Skeletal muscle tissue (tissue), 4 donors: ENCODE results near the gene LRTM1. TPM values are rescaled to one million over a fixed set of nuclear protein-coding genes. Genes with fewer than 3 reads are reported as not detected.

Source experiments
- H3K27ac ChIP-seq: one replicate; pipeline ENCODE4 v1.7.0; 2013; ENCODE audit warnings: mild to moderate bottlenecking, low read depth, low read length, inconsistent platforms
- H3K27me3 ChIP-seq, 3 donors: one replicate each; pipeline ENCODE4 v1.7.0; 2013; ENCODE audit warnings: low read length in 3 of 3; ENCODE audit not compliant: control insufficient read depth in 3 of 3, insufficient read depth in 3 of 3
- H3K36me3 ChIP-seq, 3 donors: one replicate each; pipeline ENCODE4 v1.7.0; 2013; ENCODE audit warnings: low read length in 3 of 3; ENCODE audit not compliant: control insufficient read depth in 3 of 3, insufficient read depth in 3 of 3
- H3K4me1 ChIP-seq, 3 donors: one replicate each; pipeline ENCODE4 v1.7.0; 2013; ENCODE audit warnings: low read length in 3 of 3, mild to moderate bottlenecking in 3 of 3; ENCODE audit not compliant: control insufficient read depth in 3 of 3, insufficient read depth in 3 of 3
- H3K4me3 ChIP-seq, 3 donors: one replicate each; pipeline ENCODE4 v1.7.0; 2013; ENCODE audit warnings: low read length in 3 of 3
- H3K9ac ChIP-seq, 3 donors: one replicate each; pipeline ENCODE4 v1.7.0; 2013; ENCODE audit warnings: low read length in 3 of 3, mild to moderate bottlenecking in 3 of 3, moderate library complexity in 2 of 3, low read depth in 1 of 3
- H3K9me3 ChIP-seq, 3 donors: one replicate each; pipeline ENCODE4 v1.7.0; 2013; ENCODE audit warnings: low read length in 3 of 3; ENCODE audit not compliant: control insufficient read depth in 3 of 3
- total RNA-seq: library from RNA; depleted of rRNA; stranded (reverse); fragments of >200 nt; gene quantifications from one replicate; pipeline ENCODE4 v1.2.3, GENCODE V29; 2014
- donor health status: Osteomylitis.

The LRTM1 gene
- total RNA-seq, 1 donor from 2014 or later: 106 TPM

- Histone ChIP-seq H3K9me3 (no peaks in the 10 kb centered on the region), H3K27ac (no peak overlapping the region), H3K4me1 (peaks cover 0 to 5% (median 0%) of the 10 kb centered on the region in 3 donors), H3K36me3 (no peaks in the 10 kb centered on the region), H3K4me3 (no peak overlapping the region), H3K27me3 (no peaks in the 10 kb centered on the region), H3K9ac (no peak overlapping the region)
Measured at GRCh38 chr3:54962200-54962599, 34.3 kb upstream of the LRTM1 start.

GRCh38 chr3:54960701-54961100 lies 32.8 kb upstream of the LRTM1 start:
- Histone ChIP-seq H3K36me3 (no peaks in the 10 kb centered on the region), H3K4me3 (no peak overlapping the region), H3K9ac (no peak overlapping the region), H3K27me3 (no peaks in the 10 kb centered on the region), H3K27ac (no peak overlapping the region), H3K4me1 (peaks cover 0 to 5% (median 0%) of the 10 kb centered on the region in 3 donors), H3K9me3 (no peaks in the 10 kb centered on the region)

- Histone ChIP-seq H3K4me3 (no peak overlapping the region), H3K27ac (no peak overlapping the region), H3K9ac (no peak overlapping the region), H3K27me3 (no peaks in the 10 kb centered on the region), H3K36me3 (no peaks in the 10 kb centered on the region), H3K4me1 (peaks cover 0 to 5% (median 0%) of the 10 kb centered on the region in 3 donors), H3K9me3 (no peaks in the 10 kb centered on the region)
Measured at GRCh38 chr3:54960082-54960481, 32.2 kb upstream of the LRTM1 start.

GRCh38 chr3:54957711-54958110 lies 29.9 kb upstream of the LRTM1 start:
- H3K4me3 ChIP-seq: no peak overlapping the region
- no peaks in the 10 kb centered on the region for H3K36me3 ChIP-seq
- H3K9ac ChIP-seq: no peak overlapping the region
- H3K4me1 ChIP-seq: peaks cover 0 to 19% (median 12%) of the 10 kb centered on the region in 3 donors
- no peaks in the 10 kb centered on the region for H3K9me3 ChIP-seq
- H3K27ac ChIP-seq: no peak overlapping the region
- H3K27me3 ChIP-seq: no peaks in the 10 kb centered on the region

GRCh38 chr3:54955941-54956340 lies 28.1 kb upstream of the LRTM1 start:
- no peaks in the 10 kb centered on the region for H3K9me3 ChIP-seq
- no peaks in the 10 kb centered on the region for H3K36me3 ChIP-seq
- H3K9ac ChIP-seq: no peak overlapping the region
- no peak overlapping the region for H3K4me3 ChIP-seq
- peaks cover 5 to 28% (median 22%) of the 10 kb centered on the region in 3 donors for H3K4me1 ChIP-seq
- H3K27ac ChIP-seq: no peak overlapping the region
- no peaks in the 10 kb centered on the region for H3K27me3 ChIP-seq

- no peak overlapping the region for H3K9ac ChIP-seq
- H3K4me3 ChIP-seq: no peak overlapping the region
- no peaks in the 10 kb centered on the region for H3K9me3 ChIP-seq
- H3K27ac ChIP-seq: no peak overlapping the region
- H3K27me3 ChIP-seq: no peaks in the 10 kb centered on the region
- no peaks in the 10 kb centered on the region for H3K36me3 ChIP-seq
- peaks cover 5 to 28% (median 22%) of the 10 kb centered on the region in 3 donors for H3K4me1 ChIP-seq
Measured at GRCh38 chr3:54955496-54955895, 27.6 kb upstream of the LRTM1 start.

- Histone ChIP-seq H3K9me3 (no peaks in the 10 kb centered on the region), H3K27ac (no peak overlapping the region), H3K9ac (no peak overlapping the region)
Measured at GRCh38 chr3:54954521-54954920, 26.7 kb upstream of the LRTM1 start.

GRCh38 chr3:54954022-54954421 lies 26.2 kb upstream of the LRTM1 start:
- Histone ChIP-seq H3K9ac (no peak overlapping the region), H3K4me1 (peaks cover 5 to 25% (median 22%) of the 10 kb centered on the region in 3 donors)

More at GRCh38 chr3:54954521-54954920, 26.7 kb upstream of the LRTM1 start:
- H3K27me3 ChIP-seq: no peaks in the 10 kb centered on the region
- H3K36me3 ChIP-seq: no peaks in the 10 kb centered on the region
- H3K4me3 ChIP-seq: no peak overlapping the region
- peaks cover 5 to 28% (median 22%) of the 10 kb centered on the region in 3 donors for H3K4me1 ChIP-seq

GRCh38 chr3:54951405-54951804 lies 23.5 kb upstream of the LRTM1 start:
- Histone ChIP-seq H3K9ac (no peak overlapping the region), H3K27me3 (no peaks in the 10 kb centered on the region), H3K9me3 (no peaks in the 10 kb centered on the region), H3K4me3 (no peak overlapping the region), H3K36me3 (no peaks in the 10 kb centered on the region), H3K27ac (no peak overlapping the region), H3K4me1 (peaks cover 5 to 23% (median 22%) of the 10 kb centered on the region in 3 donors)

More at GRCh38 chr3:54954022-54954421, 26.2 kb upstream of the LRTM1 start:
- H3K4me3 ChIP-seq: no peak overlapping the region
- no peaks in the 10 kb centered on the region for H3K27me3 ChIP-seq
- no peaks in the 10 kb centered on the region for H3K9me3 ChIP-seq
- no peak overlapping the region for H3K27ac ChIP-seq
- H3K36me3 ChIP-seq: no peaks in the 10 kb centered on the region

- H3K27me3 ChIP-seq: no peaks in the 10 kb centered on the region
- H3K4me1 ChIP-seq: peaks cover 5 to 23% (median 22%) of the 10 kb centered on the region in 3 donors
- no peak overlapping the region for H3K27ac ChIP-seq
- no peak overlapping the region for H3K9ac ChIP-seq
- no peaks in the 10 kb centered on the region for H3K9me3 ChIP-seq
- H3K4me3 ChIP-seq: no peak overlapping the region
- no peaks in the 10 kb centered on the region for H3K36me3 ChIP-seq
Measured at GRCh38 chr3:54950391-54951003, 22.6 kb upstream of the LRTM1 start.
